Body of pancreas (tissue), 4 donors: ENCODE results near the gene CRYBG3. TPM values are rescaled to one million over a fixed set of nuclear protein-coding genes. Genes with fewer than 3 reads are reported as not detected.

ENCODE experiments used
- ATAC-seq: fragments of 150-250 bp; one replicate; pipeline ENCODE4 v1.9.1; 2016
- DNase-seq, 4 donors: peaks; one replicate each; pipeline ENCODE4 v3.0.0-alpha.2; 2019
- H3K27ac ChIP-seq, 4 donors: fragments of 200-600 bp; sonication (generic); 1 replicate in 3 of 4; 2 replicates in 1 of 4; pipeline versions ENCODE4 v1.5.1 to v1.6.1; 2016 to 2019; ENCODE audit warnings: mild to moderate bottlenecking in 1 of 4, mixed read lengths in 1 of 4, moderate library complexity in 1 of 4
- H3K27me3 ChIP-seq, 2 donors: fragments of 200-600 bp; sonication (generic); one replicate each; pipeline ENCODE4 v1.6.0; 2016; ENCODE audit warnings: mild to moderate bottlenecking in 1 of 2
- H3K36me3 ChIP-seq, 2 donors: fragments of 200-600 bp; sonication (generic); replicated peaks in 1 of 2; 2 replicates each; pipeline ENCODE4 v1.5.1; 2016; ENCODE audit warnings: low read depth in 2 of 2; ENCODE audit not compliant: insufficient read depth in 1 of 2
- H3K4me1 ChIP-seq: fragments of 200-600 bp; sonication (generic); one replicate; pipeline ENCODE4 v1.6.0; 2016
- H3K4me3 ChIP-seq, 2 donors: fragments of 200-600 bp; sonication (generic); 1 replicate in 1 of 2; 2 replicates in 1 of 2; pipeline ENCODE4 v1.5.1; 2016 to 2019
- H3K9me3 ChIP-seq, 3 donors: fragments of 200-600 bp; sonication (generic); 1 replicate in 2 of 3; 2 replicates in 1 of 3; pipeline ENCODE4 v1.5.1; 2016
- POLR2A ChIP-seq, 3 donors: fragments of 450-650 bp; IDR thresholded peaks; one replicate each; pipeline ENCODE4 v1.6.1; 2016; ENCODE audit warnings: antibody characterized with exemption in 3 of 3, mild to moderate bottlenecking in 2 of 3
- WGBS, 2 donors: methylation state at CpG; one replicate each; pipeline ENCODE4 v1.1.5; 2017; 5-methylcytosine and 5-hydroxymethylcytosine counted together
- intact Hi-C: fragments of 100-400 bp; cut with DNase I; formaldehyde crosslinking; loops from one replicate; pipeline ENCODE4 v1.15.1; 2023
- total RNA-seq, 2 donors: library from RNA; depleted of rRNA; stranded (reverse); fragments of >200 nt; gene quantifications; one replicate each; pipeline ENCODE4 v1.1.0, GENCODE V29; 2016
- TF ChIP-seq, protein P1 (sequence below), 7 experiments: fragments of 450-650 bp in 4 of 7; fragments of 200-600 bp in 3 of 7; sonication (generic) in 3 of 7; IDR thresholded peaks; one replicate each; pipeline ENCODE4 v1.5.1; 2016 to 2019; ENCODE audit warnings: antibody characterized with exemption in 7 of 7

CRYBG3 gene
- total RNA-seq, 2 donors from 2014 or later = 14.5 to 17.1 TPM

DNA sequence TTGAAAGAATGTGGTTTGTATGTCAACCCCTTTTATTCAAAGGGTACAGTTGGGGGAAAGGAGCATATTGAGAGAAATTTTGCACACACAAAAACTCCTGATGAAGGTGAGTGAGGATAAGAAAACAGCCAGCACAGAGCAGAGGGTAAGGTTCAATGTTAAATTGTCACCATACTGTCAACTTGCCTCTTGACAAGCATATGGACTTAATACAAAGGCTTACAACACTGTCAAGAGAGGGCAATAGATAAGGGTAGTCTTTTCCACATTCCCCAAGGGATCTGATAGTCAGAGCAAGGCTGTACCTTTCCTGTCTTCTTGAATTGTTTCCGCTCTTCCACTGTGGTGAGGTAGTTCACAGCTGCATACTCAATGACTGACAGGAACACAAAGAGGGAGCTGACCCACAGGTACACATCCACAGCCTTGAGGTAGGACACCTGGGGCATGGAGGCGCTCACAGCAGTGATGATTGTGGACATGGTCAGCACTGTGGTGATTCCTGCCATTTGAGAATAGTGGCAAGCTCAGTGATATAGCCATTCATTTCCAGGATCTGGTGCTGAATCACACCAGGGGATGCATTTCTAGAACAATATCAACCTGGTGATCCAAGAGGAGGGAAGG is 170.8 kb downstream of the CRYBG3 start:
- H3K36me3 ChIP-seq = no peaks in the 10 kb centered on the region
- ATAC-seq = no peak
- no peaks in the 10 kb centered on the region for H3K27me3 ChIP-seq
- no peak for DNase-seq
- no peak overlapping the region for H3K4me3 ChIP-seq
- TF ChIP-seq, protein P1, sequence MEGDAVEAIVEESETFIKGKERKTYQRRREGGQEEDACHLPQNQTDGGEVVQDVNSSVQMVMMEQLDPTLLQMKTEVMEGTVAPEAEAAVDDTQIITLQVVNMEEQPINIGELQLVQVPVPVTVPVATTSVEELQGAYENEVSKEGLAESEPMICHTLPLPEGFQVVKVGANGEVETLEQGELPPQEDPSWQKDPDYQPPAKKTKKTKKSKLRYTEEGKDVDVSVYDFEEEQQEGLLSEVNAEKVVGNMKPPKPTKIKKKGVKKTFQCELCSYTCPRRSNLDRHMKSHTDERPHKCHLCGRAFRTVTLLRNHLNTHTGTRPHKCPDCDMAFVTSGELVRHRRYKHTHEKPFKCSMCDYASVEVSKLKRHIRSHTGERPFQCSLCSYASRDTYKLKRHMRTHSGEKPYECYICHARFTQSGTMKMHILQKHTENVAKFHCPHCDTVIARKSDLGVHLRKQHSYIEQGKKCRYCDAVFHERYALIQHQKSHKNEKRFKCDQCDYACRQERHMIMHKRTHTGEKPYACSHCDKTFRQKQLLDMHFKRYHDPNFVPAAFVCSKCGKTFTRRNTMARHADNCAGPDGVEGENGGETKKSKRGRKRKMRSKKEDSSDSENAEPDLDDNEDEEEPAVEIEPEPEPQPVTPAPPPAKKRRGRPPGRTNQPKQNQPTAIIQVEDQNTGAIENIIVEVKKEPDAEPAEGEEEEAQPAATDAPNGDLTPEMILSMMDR (IDR thresholded peaks at IDR 0.05) = no peak
- no peak for TF ChIP-seq POLR2A (IDR thresholded peaks at IDR 0.05)
- intact Hi-C loops = no loop called here
- 95 to 100% methylated on average over 2 of the region's 2 CpGs for WGBS, 2 donors
- H3K4me1 ChIP-seq = peaks cover 12% of the 10 kb centered on the region
- H3K9me3 ChIP-seq = no peaks in the 10 kb centered on the region
- no peak overlapping the region for H3K27ac ChIP-seq

DNA sequence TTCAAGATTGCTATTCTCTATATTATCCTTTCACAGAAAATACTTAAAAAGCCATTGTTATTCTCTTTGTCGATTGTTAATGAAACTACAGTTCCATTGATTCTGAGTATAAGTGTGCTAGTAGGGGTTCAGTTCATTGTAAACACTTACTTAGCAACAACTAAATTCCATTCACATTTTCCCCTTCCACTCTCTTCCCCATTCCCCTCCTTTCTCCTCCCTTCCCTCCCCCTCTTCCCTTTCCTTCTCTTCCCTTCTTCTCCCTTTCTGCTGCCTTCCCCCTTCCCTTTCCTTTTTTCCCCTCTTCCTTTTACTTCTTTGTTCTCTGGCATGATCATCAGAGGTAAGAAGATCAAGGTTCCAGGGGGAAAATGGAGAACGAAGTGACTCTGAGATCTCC is 171.7 kb downstream of the CRYBG3 start:
- no peaks in the 10 kb centered on the region for H3K9me3 ChIP-seq
- 73 to 83% methylated on average over 2 of the region's 2 CpGs for WGBS, 2 donors
- intact Hi-C loops = no loop called here
- no peaks in the 10 kb centered on the region for H3K27me3 ChIP-seq
- H3K4me1 ChIP-seq = peaks cover 12% of the 10 kb centered on the region
- no peaks in the 10 kb centered on the region for H3K36me3 ChIP-seq
- H3K27ac ChIP-seq = no peak overlapping the region
- H3K4me3 ChIP-seq = no peak overlapping the region
- DNase-seq (no peak), ATAC-seq (no peak)
- TF ChIP-seq, protein P1 (IDR thresholded peaks at IDR 0.05) = no peak
- TF ChIP-seq POLR2A (IDR thresholded peaks at IDR 0.05) = no peak

- intact Hi-C loops = no loop called here
- peaks cover 12% of the 10 kb centered on the region for H3K4me1 ChIP-seq
- H3K27ac ChIP-seq = no peak overlapping the region
- H3K27me3 ChIP-seq = no peaks in the 10 kb centered on the region
- no peaks in the 10 kb centered on the region for H3K9me3 ChIP-seq
- no peaks in the 10 kb centered on the region for H3K36me3 ChIP-seq
- WGBS, 2 donors = 15 to 23% methylated on average over 2 of the region's 2 CpGs
- H3K4me3 ChIP-seq = no peak overlapping the region
- ATAC-seq = no peak
- TF ChIP-seq, protein P1 (IDR thresholded peaks at IDR 0.05) = no peak
- no peak for TF ChIP-seq POLR2A (IDR thresholded peaks at IDR 0.05)
- no peak for DNase-seq
Observed at GRCh38 chr3:97994328-97994945, 172.6 kb downstream of the CRYBG3 start.

Other genes with a start within 250 kb of the CRYBG3 start
- 10 to 100 TPM in 1 of 2 donors, 1 to 10 TPM in 1; 4.3 to 11.4 TPM for gene ARL6, start 57.3 kb upstream of the CRYBG3 start, total RNA-seq
- 10 to 100 TPM; 22.1 to 32.3 TPM for gene RIOX2, start 150.4 kb downstream of the CRYBG3 start, total RNA-seq
- gene GABRR3, start 213.3 kb downstream of the CRYBG3 start, total RNA-seq = not detected